GM19240 (cell line): ENCODE data around the gene APLF.
"Not testable (repeated sequence)": the region's sequence is repeated elsewhere in the genome, so short reads cannot be mapped to it uniquely, and the experiment has no call there.

Experiments
- DNase-seq: peaks from one replicate; pipeline ENCODE4 v3.0.0; 2011; ENCODE audit warnings: low spot score; ENCODE audit not compliant: insufficient read length

The APLF gene

DNA sequence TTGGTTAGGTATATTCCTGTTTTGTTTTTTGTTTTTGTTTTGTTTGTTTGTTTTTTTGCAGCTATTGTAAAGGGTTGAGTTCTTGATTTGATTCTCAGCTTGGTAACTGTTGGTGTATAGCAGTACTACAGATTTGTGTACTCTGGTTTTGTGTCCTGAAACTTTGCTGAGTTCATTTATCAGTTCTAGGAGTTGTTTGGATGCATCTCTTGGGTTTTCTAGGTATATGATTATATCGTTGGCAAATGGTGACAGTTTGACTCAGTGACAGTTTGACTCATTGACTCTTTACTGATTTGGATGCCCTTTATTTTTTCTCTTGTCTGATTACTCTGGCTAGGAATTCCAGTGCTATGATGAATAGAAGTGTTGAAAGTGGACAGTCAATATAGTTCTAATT lies 53.7 kb downstream of the APLF start:
- DNase-seq: no peak

DNA sequence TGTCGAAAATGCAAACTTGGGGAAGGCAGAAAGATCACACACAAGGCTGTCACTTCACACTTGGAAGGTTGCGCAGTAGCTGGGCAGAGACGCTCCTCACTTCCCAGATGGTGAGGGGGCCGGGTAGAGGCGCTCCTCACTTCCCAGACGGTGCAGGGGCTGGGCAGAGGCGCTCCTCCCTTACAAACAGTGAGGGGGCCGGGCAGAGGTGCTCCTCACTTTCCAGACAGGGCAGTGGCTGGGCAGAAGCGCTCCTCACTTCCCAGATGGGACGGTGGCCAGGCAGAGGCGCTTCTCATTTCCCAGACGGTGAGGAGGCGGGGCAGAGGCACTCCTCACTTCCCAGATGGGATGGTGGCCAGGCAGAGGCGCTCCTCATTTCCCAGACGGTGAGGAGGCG lies 59.6 kb downstream of the APLF start:
- DNase-seq: not testable (repeated sequence)

DNA sequence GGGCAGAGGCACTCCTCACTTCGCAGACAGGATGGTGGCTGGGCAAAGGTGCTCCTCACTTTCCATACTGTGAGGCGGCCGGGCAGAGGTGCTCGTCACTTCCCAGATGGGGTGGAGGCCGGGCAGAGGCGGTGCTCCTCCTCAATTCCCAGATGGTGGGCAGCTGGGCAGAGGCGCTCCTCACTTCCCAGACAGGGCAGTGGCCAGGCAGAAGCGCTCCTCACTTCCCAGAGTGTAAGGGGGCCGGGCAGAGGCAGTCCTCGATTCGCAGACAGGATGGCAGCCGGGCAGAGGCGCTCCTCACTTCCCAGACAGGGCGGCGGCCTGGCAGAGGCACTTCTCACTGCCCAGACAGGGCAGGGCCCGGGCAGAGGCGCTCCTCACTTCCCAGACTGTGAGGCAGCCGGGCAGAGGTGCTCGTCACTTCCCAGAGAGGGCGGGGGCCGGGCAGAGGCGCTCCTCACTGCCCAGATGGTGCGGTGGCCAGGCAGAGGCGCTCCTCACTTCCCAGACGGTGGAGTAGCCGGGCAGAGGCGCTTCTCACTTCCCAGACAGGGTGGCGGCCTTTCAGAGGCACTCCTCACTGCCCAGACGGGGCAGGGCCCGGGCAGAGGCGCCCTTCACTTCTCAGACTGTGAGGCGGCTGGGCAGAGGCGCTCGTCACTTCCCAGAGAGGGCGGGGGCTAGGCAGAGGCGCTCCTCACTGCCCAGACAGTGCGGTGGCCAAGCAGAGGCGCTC lies 60.1 kb downstream of the APLF start:
- DNase-seq: not testable (repeated sequence)

DNA sequence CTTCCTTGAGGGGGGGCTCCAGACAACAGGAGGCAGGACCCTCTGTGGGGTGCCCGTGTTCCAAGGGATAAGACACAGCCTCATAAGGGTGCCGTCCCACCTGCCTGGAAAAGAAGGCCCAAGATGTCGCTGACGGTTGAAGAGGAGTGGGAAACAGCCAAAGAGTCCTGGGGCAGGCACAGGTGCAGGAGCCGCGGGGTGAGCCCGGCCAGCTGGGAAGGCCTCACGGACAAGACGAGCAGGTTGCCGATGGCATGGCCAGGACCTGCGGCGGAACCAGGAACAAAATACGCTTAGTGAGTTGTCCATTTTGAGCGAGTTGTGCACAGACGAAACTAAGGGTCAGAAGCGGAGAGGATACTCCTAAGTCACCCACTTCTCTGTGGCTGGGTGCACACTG lies 61.8 kb downstream of the APLF start:
- not testable (repeated sequence) for DNase-seq

DNA sequence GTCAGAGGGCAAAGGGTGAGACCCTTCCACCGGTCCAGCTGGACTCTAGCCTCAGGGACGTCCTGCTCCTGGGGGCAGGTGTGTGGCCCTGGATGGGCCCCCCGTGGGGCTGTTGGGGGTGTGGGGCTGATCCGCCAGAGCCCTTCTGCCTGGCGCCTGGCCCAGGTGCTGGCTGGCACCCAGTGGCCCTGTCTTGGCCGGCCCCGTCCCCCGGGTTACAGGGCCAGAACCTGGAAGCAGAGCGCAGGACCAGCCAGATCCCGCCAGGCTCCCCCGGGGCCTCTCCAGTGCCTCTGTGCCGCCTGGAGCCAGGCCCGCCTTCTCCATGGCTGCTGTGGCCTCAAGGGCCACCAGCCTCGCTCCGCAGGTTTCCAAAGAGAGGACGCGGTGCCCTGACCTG lies 62.3 kb downstream of the APLF start:
- DNase-seq: not testable (repeated sequence)

DNA sequence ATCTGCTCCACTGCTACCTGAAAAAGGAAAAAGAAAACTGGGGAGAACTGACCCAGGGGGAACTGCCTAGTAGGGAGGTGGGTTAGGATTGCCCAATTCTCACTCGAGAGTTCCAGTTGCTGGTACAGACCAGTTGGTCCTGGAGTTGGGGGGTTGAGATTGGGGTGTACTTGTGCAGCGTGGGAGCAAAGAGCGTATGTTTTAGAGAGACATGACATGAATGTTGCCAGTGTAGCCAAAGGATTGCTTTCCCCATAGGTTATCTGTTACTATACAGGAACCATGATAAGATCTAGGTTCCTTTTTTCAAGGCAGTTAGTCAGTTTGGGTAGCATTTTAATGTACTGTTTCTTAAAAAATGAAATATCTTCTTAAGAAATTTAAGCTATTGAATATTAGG lies 68.6 kb downstream of the APLF start:
- DNase-seq: no peak

DNA sequence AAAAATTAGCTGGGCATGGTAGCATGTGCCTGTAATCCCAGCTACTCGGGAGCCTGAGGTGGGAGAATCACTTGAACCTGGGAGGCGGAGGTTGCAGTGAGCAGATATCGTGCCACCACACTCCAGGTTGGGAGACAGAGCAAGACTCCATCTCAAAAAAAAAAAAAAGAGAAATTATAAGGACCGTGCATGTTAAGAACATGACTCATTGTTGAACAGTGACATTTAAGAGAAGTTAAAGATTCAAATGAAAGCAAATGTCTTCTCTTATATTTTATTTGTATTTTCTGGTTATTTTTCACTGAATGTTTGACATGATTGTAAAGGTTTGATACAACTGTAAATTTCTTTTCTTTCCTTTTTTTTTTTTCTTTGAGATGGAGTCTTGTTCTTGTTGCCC lies 69.6 kb downstream of the APLF start:
- no peak for DNase-seq

DNA sequence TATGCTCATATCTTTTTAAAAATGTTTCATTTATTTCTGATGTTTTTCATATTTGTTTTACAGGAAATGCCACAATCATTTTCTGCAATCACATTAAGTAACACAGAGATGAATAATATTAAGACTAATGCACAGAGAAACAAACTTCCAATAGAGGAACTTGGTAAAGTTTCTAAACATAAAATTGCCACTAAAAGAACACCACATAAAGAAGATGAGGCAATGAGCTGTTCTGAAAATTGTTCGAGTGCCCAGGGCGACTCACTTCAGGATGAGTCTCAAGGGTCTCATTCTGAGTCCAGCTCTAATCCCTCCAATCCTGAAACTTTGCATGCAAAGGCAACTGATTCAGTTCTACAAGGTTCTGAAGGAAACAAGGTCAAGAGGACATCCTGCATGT lies 70.4 kb downstream of the APLF start:
- no peak for DNase-seq

DNA sequence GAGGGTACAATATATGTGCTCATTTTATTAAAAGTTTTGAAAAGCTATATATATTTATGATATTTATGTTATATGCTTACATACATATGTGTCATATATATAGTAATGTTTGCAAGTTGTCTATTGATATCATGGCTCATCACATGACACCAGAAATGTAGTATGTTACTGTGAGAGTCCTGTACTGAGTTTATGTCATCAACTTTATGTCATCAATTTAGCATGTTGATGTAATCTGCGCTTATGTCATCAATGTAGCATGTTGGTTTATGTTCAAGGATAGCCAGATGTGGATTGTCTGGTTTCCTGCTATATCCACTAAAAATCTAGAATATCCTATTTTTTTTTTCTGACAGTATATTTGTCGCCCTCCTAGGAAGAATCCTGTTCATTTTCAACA lies 77.4 kb downstream of the APLF start:
- no peak for DNase-seq

DNA sequence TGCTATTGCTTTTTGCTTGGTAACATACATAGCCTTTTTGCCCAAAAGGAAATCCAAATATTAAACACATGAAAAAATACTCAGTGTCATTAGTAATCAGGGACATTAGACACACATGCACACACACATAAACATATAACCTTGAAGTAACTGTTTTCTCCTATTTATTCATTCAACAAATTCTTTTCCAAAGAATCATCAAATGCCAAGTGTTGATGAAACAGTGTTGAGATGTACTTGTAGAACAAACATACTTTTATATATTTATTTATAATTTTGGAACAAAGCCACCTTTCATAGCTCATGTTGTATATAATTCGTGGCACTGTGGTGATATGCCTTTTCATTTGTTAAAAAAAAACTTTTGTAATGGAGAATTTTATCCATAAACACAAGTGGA lies 81.0 kb downstream of the APLF start:
- DNase-seq: no peak

DNA sequence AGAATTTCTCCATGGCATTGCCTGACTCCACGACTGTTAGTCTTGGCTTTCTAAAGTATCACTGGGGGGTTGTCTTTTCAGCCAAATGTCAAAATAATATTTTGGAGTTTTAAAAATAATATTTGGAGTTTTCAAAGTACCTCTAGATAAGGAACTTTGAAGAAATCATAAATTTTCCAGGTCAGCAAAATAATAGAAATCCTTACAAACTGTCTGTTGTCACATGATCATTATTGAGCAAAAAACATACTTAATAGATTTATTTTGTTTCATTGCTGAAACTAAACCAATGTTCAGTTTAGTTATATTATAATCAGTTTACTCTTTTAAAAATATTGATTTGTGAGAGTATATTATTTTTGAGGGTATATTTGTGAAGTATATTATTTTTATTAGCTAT lies 85.7 kb downstream of the APLF start:
- no peak for DNase-seq

DNA sequence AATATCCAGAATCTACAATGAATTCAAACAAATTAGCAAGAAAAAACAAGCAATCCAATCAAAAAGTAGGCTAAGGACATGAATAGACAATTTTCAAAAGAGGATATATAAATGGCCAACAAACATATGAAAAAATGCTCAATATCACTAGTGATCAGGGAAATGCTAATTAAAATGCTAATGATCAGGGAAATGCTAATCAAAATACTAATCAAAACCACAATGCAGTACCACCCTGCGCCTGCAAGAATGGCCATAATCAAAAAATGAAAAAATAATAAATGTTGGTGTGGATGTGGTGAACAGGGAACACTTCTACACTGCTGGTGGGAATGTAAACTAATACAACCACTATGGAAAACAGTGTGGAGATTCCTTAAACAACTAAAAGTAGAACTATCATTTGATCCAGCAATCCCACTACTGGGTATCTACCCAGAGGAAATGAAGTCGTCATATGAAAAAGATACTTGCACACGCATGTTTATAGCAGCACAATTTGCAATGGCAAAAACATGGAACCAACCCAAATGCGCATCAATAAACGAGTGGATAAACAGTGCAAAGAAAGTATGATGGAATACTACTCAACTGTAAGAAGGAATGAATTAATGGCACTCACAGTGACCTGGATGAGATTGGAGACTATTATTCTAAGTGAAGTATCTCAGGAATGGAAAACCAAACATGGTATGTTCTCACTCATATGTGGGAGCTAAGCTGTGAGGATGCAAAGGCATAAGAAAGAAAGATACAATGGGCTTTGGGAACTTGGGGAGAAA lies 88.2 kb downstream of the APLF start:
- not testable (repeated sequence) for DNase-seq

DNA sequence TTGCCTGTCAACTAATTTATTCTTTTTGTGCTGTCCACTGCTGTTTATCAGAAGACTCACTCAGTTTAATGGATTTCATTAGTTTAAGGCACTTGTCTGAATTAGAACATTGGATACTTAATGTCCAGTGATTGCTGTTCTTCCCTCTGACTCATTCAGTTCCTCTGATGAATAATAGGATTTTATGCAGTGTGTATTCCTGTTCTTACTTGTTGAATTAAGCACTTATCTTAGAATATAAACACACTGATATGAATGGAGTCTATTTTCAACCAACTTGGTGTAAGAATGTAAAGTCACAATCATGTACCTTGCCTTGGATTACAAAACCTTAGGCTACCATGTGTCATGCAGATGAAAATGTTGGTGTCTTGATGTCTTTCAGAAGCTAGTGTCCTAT lies 89.0 kb downstream of the APLF start:
- DNase-seq: no peak

DNA sequence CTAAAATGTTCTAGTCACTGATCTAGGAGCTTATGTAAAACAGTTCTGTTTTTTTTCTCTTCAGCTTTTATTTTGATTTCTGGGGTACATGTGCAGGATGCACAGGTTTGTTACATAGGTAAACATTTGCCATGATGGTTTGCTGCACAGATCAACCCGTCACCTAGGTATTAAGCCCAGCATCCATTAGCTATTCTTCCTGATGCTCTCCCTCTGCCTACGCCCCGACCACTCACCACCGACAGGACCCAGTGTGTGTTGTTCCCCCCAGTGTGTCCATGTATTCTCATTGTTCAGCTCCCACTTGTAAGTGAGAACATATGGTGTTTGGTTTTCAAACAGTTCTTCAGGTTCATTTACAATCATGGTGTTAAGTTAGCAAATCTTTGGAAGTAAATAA lies 91.2 kb downstream of the APLF start:
- no peak for DNase-seq

DNA sequence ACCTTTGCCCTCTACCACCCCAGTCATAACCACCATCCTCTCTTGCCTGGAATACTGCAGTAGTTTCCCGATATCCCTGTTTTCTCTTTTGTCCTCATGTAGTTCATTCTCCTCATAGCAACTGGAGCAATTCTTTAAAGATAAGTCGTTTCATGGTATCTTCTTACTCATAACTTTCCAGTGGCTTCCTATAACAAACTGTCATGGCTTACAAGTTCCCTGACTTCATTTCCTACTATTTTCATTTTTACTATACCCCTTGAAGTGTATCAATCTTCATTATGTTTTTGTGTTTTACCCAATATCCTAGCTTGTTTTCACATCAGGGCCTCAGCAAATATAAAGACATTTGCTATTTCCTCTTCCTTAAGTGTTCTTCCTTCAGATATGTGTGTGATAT lies 92.3 kb downstream of the APLF start:
- DNase-seq: no peak

DNA sequence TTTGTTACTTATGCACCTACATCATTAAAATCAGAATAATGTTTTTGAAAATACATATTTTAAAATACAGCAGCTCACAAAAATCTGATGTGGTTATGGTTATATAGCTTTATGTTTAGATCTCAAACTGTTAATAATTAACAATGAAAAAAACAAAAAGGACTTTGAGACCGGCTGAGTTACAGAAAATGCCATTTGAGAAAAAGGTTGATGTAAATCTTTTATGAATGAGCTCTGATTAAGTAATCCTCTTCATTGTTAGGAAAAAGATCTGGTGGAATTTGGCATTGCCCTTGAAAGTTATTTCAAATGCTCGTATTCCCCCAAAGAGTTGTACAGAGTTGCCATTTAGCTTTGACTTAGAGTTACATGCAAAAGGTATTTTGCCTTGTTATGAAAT lies 93.2 kb downstream of the APLF start:
- DNase-seq: no peak

DNA sequence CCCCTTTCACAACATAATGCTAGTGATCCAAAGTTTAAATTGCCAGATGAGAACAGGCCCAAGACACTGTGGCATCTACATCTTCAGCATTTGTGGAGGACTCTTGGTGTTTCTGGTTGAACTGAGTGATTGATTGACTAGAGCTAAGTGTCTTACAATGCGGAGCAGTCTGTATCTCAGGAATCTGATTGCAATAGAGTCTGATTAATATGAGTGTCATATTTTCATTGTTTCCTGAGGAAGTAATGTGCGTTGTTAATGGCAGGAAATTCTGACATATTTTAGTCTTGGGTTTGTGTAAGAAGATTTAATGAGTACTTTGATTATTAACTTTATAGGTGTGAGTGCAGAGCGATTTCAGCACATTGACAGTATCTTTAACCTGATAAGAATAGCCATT lies 94.0 kb downstream of the APLF start:
- no peak for DNase-seq

DNA sequence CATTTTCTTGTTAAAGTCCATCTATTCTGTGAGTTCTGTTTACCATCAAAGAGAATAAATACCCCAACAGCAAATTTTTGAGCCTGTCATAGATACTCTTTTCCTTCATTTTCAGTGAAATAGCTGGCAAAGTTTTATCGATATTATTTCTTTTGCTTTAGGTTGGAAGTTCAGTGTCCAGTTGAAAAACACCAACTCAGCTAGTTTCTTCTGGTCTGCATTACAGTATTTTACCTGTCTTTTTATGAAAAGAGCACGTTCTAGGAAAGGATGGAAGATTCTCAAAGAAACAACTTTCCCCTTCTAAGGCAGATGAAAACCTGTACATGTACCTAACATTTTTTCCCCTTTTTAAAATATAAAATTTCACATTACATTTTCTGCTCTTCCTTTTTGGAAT lies 95.5 kb downstream of the APLF start:
- DNase-seq: no peak

DNA sequence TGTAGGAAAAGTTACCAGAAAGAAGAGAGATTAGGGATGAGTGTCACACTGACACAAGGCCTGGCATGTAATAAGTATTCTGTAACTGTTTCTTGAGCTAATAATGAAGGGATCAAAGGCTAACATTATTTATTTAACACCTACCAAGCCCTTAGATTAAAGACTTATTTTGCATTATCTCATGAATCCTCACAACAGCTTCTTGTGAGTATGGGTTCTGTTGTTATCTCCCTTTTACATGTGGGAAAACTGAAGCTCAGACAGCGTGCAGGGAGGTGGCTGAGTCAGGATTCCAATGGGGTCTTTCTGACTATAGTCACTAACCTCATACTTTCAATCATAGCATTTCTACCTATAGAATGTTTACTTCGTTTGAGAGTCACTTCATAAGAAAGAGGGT lies 97.0 kb downstream of the APLF start:
- no peak for DNase-seq

DNA sequence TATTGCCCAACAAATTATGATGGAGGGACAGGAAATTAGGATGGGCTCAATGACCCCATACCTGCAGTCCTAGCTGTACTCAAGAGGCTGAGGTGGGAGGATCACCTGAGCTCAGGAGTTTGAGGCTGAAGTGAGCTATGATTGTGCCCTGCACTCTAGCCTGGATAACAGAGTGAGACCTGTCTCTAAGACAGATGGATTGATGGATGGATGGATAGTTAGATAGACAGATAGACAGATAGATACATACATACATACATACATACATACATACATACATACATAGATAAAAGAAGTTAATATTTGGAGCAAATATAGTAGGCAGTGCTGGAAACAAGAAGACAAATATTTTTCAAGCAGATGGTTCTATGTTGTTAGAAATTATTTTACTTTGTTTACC lies 97.9 kb downstream of the APLF start:
- DNase-seq: no peak

DNA sequence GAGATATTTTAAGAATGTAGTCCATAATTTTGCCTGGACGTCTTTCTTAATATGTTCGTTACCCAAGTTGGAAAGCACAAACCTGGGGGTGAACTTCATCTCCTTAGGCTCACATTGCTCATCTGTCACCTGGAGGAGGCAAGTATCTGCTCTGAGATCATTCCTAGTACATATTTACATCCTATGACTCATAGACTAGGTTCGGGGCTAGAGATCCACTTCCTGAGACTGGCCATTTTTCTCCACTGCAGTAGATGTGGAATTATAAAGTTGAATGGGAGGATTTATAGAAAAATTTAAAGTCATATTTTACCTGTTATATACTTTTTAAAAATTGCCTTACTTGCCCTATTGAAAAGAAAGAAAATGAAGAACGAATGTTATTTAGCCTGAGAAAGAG lies 98.5 kb downstream of the APLF start:
- DNase-seq: no peak

DNA sequence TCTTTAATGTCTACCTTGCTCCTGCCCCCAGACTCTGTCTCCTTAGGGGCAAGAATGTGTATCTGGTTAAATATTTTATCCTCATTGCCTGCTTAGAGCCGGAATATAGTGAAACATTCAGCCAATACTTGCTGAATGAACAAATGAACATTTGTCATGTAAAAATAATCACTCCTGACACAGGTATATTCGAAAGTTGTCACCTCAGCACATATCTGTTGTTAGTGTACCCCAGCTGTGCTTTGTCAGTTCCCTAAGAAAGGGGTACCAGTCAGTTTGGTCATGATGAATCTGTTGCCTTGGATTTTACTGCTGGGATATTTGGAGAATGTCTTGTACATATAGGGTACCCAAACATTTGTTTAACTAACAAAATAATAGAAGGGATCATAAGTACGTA lies 99.0 kb downstream of the APLF start:
- DNase-seq: no peak

DNA sequence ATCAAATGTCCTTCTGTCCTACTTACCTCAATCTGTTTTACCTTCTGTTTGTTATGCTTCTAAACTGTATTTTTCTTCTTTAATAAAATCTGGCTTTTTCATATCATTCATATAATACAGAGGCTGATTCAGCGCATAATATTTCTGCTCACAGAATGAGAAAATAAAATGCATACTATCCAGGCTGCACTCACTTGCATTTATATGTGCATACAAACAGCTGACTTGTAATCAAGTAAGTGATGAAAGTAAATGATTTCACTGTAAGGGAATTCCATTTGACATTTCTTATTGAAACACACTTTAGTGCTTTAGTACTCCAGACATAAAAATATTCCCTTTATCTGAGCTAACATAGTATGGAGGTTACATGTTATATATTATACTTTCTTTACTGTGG lies 100.7 kb downstream of the APLF start:
- no peak for DNase-seq
